Fibroblast of lung (primary cell): ENCODE results near the gene CDPF1.

Source experiments
- CTCF ChIP-seq, 2 donors: IDR thresholded peaks in 1 of 2; conservative IDR thresholded peaks in 1 of 2; 1 replicate in 1 of 2; 2 replicates in 1 of 2; pipeline ENCODE4 v1.5.1; 2011 to 2012; ENCODE audit warnings: low read length in 2 of 2, control low read depth in 1 of 2, inconsistent platforms in 1 of 2, low read depth in 1 of 2, mild to moderate bottlenecking in 1 of 2
- EZH2 ChIP-seq: IDR thresholded peaks from 2 replicates; pipeline ENCODE4 v1.5.1; 2012; ENCODE audit warnings: low read length, control low read depth, mild to moderate bottlenecking; ENCODE audit errors: missing control alignments

- no peak for TF ChIP-seq CTCF (conservative IDR thresholded peaks at IDR 0.05 in 1 of 2, IDR thresholded peaks at IDR 0.05 in 1 of 2; ENCODE audit: low read depth in 1 of 2, low read length in 2 of 2)
- no peak for TF ChIP-seq EZH2
These were observed 22.8 kb upstream of the CDPF1 start for GRCh38 chr22:46272762-46273431.
